ENCODE data around the gene EWSR1. TPM values are rescaled to one million over a fixed set of nuclear protein-coding genes. Genes with fewer than 3 reads are reported as not detected.

EWSR1 gene
- total RNA-seq, 1 donor from 2014 or later = 133 TPM

GRCh38 chr22:29325785-29326315, 57.8 kb downstream of the EWSR1 start:
- Histone ChIP-seq H3K36me3 (peaks cover 18 to 42% of the 10 kb centered on the region in 2 donors), H3K4me3 (no peak overlapping the region), H3K27me3 (no peaks in the 10 kb centered on the region), H3K4me1 (no peaks in the 10 kb centered on the region), H3K9me3 (no peaks in the 10 kb centered on the region), H3K27ac (no peak overlapping the region)
- intact Hi-C loops (cut with DNase I) = no loop called here
- no peak for DNase-seq (ENCODE audit: low spot score in 2 of 2)
- TF ChIP-seq, protein P1, sequence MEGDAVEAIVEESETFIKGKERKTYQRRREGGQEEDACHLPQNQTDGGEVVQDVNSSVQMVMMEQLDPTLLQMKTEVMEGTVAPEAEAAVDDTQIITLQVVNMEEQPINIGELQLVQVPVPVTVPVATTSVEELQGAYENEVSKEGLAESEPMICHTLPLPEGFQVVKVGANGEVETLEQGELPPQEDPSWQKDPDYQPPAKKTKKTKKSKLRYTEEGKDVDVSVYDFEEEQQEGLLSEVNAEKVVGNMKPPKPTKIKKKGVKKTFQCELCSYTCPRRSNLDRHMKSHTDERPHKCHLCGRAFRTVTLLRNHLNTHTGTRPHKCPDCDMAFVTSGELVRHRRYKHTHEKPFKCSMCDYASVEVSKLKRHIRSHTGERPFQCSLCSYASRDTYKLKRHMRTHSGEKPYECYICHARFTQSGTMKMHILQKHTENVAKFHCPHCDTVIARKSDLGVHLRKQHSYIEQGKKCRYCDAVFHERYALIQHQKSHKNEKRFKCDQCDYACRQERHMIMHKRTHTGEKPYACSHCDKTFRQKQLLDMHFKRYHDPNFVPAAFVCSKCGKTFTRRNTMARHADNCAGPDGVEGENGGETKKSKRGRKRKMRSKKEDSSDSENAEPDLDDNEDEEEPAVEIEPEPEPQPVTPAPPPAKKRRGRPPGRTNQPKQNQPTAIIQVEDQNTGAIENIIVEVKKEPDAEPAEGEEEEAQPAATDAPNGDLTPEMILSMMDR (IDR thresholded peaks at IDR 0.05) = no peak

- Histone ChIP-seq H3K4me3 (no peak overlapping the region), H3K27ac (no peak overlapping the region), H3K27me3 (no peaks in the 10 kb centered on the region), H3K9me3 (no peaks in the 10 kb centered on the region), H3K4me1 (no peaks in the 10 kb centered on the region), H3K36me3 (peaks cover 22 to 48% of the 10 kb centered on the region in 2 donors)
- DNase-seq (ENCODE audit: low spot score in 2 of 2) = no peak
- TF ChIP-seq, protein P1 (IDR thresholded peaks at IDR 0.05) = no peak
- intact Hi-C loops (cut with DNase I) = no loop called here
Observed at GRCh38 chr22:29326481-29326880, 58.4 kb downstream of the EWSR1 start.

DNA sequence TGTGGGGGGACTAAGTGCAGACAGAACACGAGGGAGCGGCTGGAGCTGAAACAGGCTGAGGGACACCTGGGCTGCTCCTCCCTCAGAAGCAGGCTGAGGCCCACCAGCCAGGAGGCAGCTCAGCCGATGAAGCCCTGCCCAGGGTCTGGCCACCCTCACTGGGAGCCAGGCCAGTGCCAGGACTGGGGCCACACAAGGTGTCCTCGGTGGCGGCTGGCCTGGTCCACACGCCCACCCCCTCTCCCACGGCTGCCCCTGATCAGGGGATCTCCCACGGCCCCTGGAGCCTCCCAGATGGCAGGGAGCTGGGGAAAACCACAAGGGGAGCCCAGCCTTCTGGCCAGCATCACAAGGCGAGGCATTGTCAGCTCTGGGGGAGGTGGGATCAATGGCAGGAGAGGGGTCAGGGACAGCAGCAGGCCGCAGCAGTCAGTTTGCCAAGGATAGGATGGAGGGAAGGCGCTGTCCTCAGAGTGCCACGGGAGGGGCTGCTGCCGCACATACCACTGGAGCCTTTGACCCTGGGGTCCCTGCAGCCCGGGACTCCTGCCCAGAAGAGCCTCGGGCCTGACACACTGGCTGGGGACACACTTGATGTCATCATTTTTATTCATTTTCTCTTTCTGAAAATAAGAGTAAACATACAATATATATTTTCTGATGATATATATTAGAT, 59.2 kb downstream of the EWSR1 start:
- Histone ChIP-seq H3K27me3 (no peaks in the 10 kb centered on the region), H3K4me1 (no peaks in the 10 kb centered on the region), H3K27ac (no peak overlapping the region), H3K36me3 (peaks cover 22 to 56% of the 10 kb centered on the region in 2 donors), H3K9me3 (no peaks in the 10 kb centered on the region), H3K4me3 (no peak overlapping the region)
- intact Hi-C loops (cut with DNase I) = no loop called here
- TF ChIP-seq, protein P1 (IDR thresholded peaks at IDR 0.05) = no peak
- DNase-seq (ENCODE audit: low spot score in 2 of 2) = no peak

GRCh38 chr22:29328055-29328454, 60.0 kb downstream of the EWSR1 start:
- TF ChIP-seq, protein P1 (IDR thresholded peaks at IDR 0.05) = no peak
- no peaks in the 10 kb centered on the region for H3K27me3 ChIP-seq
- H3K36me3 ChIP-seq = peaks cover 28 to 61% of the 10 kb centered on the region in 2 donors
- intact Hi-C loops (cut with DNase I) = no loop called here
- no peaks in the 10 kb centered on the region for H3K4me1 ChIP-seq
- H3K9me3 ChIP-seq = no peaks in the 10 kb centered on the region
- no peak overlapping the region for H3K4me3 ChIP-seq
- H3K27ac ChIP-seq = no peak overlapping the region
- DNase-seq (ENCODE audit: low spot score in 2 of 2) = no peak

DNA sequence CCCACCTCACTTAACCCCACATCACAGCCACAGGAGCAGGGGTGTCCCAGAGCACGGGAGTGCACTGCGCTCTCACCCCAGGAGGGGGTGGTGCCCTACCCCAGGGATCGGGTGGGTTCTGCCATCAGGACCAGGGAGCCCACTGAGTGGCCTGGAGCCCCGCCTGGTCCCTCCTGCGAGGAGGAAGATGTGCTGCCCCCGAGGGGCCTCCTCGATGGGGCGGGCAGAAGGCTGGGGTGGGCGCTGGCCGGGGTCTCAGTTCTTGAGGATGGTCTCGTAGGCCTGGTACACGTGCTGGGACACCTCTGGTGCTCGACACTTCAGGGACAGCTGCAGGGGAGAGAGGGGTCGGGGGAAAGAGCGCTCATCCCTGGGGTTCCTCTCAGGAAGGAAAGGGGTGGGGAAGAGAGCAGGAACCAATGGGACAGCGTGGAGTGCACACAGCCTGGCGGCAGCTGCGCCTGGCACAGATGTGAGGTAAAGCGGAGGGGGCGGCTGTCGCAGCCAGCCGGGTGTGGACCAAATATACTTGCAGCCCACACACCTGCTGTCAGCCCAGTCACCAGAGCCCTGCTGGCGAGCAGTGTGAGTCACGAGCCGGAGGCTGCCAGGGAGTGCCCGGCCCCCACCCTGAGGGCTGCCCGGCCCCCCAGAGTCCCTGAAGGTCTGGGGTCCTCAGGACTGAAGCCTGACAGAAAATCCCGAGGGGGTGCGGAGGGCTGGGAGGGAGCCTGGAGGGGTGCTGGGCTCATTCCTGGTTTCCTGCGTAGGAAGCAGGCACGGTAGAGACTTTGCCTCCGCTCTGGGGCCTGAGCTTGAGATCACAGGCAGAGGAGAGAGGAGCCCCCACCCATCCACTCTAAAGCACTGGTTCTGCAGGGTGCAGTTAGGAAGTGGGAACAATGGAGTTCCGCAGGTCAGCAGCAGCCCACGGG, 60.8 kb downstream of the EWSR1 start:
- no peak overlapping the region for H3K27ac ChIP-seq
- DNase-seq (ENCODE audit: low spot score in 2 of 2) = no peak
- intact Hi-C loops (cut with DNase I) = no loop called here

More for the DNA sequence above, 60.8 kb downstream of the EWSR1 start:
- no peaks in the 10 kb centered on the region for H3K4me1 ChIP-seq
- H3K36me3 ChIP-seq = peaks cover 36 to 67% of the 10 kb centered on the region in 2 donors
- no peaks in the 10 kb centered on the region for H3K9me3 ChIP-seq
- H3K4me3 ChIP-seq = no peak overlapping the region
- TF ChIP-seq, protein P1 (IDR thresholded peaks at IDR 0.05) = no peak
- H3K27me3 ChIP-seq = no peaks in the 10 kb centered on the region

Data from ascending aorta (tissue), 2 donors.